Measurements from ENCODE around the gene ZNRF1.

Gene ZNRF1

GRCh38 chr16:75038036-75038858 lies 39.4 kb downstream of the ZNRF1 start:
- no peak overlapping the region for H3K9ac ChIP-seq (ENCODE audit: insufficient read length)
- no peak for DNase-seq (ENCODE audit: low read depth, low spot score)
- no peaks in the 10 kb centered on the region; the same call in 1 of the 2 replicates for H3K36me3 ChIP-seq (ENCODE audit: insufficient read depth, low read length)

GRCh38 chr16:75039941-75040340 lies 41.1 kb downstream of the ZNRF1 start:
- no peak overlapping the region for H3K9ac ChIP-seq (ENCODE audit: insufficient read length)
- H3K27ac ChIP-seq: no peak overlapping the region
- no peaks in the 10 kb centered on the region for H3K9me3 ChIP-seq (ENCODE audit: low read depth, low read length)
- H3K4me3 ChIP-seq: no peak overlapping the region
- H3K36me3 ChIP-seq (ENCODE audit: insufficient read depth, low read length): no peaks in the 10 kb centered on the region; the same call in 1 of the 2 replicates
- DNase-seq (ENCODE audit: low read depth, low spot score): no peak
- TF ChIP-seq EZH2 (IDR thresholded peaks at IDR 0.05) (no peak), POLR2AphosphoS5 (IDR thresholded peaks at IDR 0.05; ENCODE audit: borderline replicate concordance, low read depth, low read length) (no peak), FOXP2 (optimal IDR thresholded peaks at IDR 0.05; ENCODE audit: control extremely low read depth, extremely low read length, insufficient read depth) (no peak)

More at GRCh38 chr16:75038036-75038858, 39.4 kb downstream of the ZNRF1 start:
- TF ChIP-seq FOXP2 (optimal IDR thresholded peaks at IDR 0.05; ENCODE audit: control extremely low read depth, extremely low read length, insufficient read depth) (no peak), POLR2AphosphoS5 (IDR thresholded peaks at IDR 0.05; ENCODE audit: borderline replicate concordance, low read depth, low read length) (no peak), EZH2 (IDR thresholded peaks at IDR 0.05) (no peak)
- H3K27ac ChIP-seq: no peak overlapping the region
- H3K4me3 ChIP-seq: no peak overlapping the region
- H3K9me3 ChIP-seq (ENCODE audit: low read depth, low read length): no peaks in the 10 kb centered on the region

- Histone ChIP-seq H3K27ac (no peak overlapping the region; the same call in 1 of the 2 replicates), H3K9ac (ENCODE audit: insufficient read length) (no peak overlapping the region), H3K36me3 (ENCODE audit: insufficient read depth, low read length) (no peaks in the 10 kb centered on the region; the same call in 1 of the 2 replicates), H3K9me3 (ENCODE audit: low read depth, low read length) (no peaks in the 10 kb centered on the region), H3K4me3 (no peak overlapping the region)
- TF ChIP-seq FOXP2 (optimal IDR thresholded peaks at IDR 0.05; ENCODE audit: control extremely low read depth, extremely low read length, insufficient read depth): no peak
- no peak for TF ChIP-seq POLR2AphosphoS5 (IDR thresholded peaks at IDR 0.05; ENCODE audit: borderline replicate concordance, low read depth, low read length)
- no peak for TF ChIP-seq EZH2 (IDR thresholded peaks at IDR 0.05)
- DNase-seq (ENCODE audit: low read depth, low spot score): no peak
Observed at GRCh38 chr16:75042426-75043174, 43.8 kb downstream of the ZNRF1 start.

- H3K36me3 ChIP-seq (ENCODE audit: insufficient read depth, low read length): no peaks in the 10 kb centered on the region
- H3K27ac ChIP-seq: no peak overlapping the region; the same call in 1 of the 2 replicates
- no peak overlapping the region for H3K9ac ChIP-seq (ENCODE audit: insufficient read length)
- no peak overlapping the region for H3K4me3 ChIP-seq
- H3K9me3 ChIP-seq (ENCODE audit: low read depth, low read length): no peaks in the 10 kb centered on the region
- TF ChIP-seq FOXP2 (optimal IDR thresholded peaks at IDR 0.05; ENCODE audit: control extremely low read depth, extremely low read length, insufficient read depth) (no peak), POLR2AphosphoS5 (IDR thresholded peaks at IDR 0.05; ENCODE audit: borderline replicate concordance, low read depth, low read length) (no peak), EZH2 (IDR thresholded peaks at IDR 0.05) (no peak)
- DNase-seq (ENCODE audit: low read depth, low spot score): no peak
Observed at GRCh38 chr16:75043175-75043895, 44.5 kb downstream of the ZNRF1 start.

- no peaks in the 10 kb centered on the region for H3K9me3 ChIP-seq (ENCODE audit: low read depth, low read length)
- H3K9ac ChIP-seq (ENCODE audit: insufficient read length): no peak overlapping the region
- no peaks in the 10 kb centered on the region for H3K36me3 ChIP-seq (ENCODE audit: insufficient read depth, low read length)
- H3K4me3 ChIP-seq: no peak overlapping the region
- DNase-seq (ENCODE audit: low read depth, low spot score): no peak
- H3K27ac ChIP-seq: no peak overlapping the region
- TF ChIP-seq POLR2AphosphoS5 (IDR thresholded peaks at IDR 0.05; ENCODE audit: borderline replicate concordance, low read depth, low read length): no peak
- no peak for TF ChIP-seq EZH2 (IDR thresholded peaks at IDR 0.05)
- TF ChIP-seq FOXP2 (optimal IDR thresholded peaks at IDR 0.05; ENCODE audit: control extremely low read depth, extremely low read length, insufficient read depth): no peak
Observed at GRCh38 chr16:75044800-75045361, 46.1 kb downstream of the ZNRF1 start.

GRCh38 chr16:75045424-75045823 lies 46.6 kb downstream of the ZNRF1 start:
- no peak for DNase-seq (ENCODE audit: low read depth, low spot score)
- Histone ChIP-seq H3K4me3 (no peak overlapping the region), H3K36me3 (ENCODE audit: insufficient read depth, low read length) (no peaks in the 10 kb centered on the region), H3K27ac (no peak overlapping the region), H3K9ac (ENCODE audit: insufficient read length) (no peak overlapping the region), H3K9me3 (ENCODE audit: low read depth, low read length) (no peaks in the 10 kb centered on the region)
- TF ChIP-seq FOXP2 (optimal IDR thresholded peaks at IDR 0.05; ENCODE audit: control extremely low read depth, extremely low read length, insufficient read depth) (no peak), EZH2 (IDR thresholded peaks at IDR 0.05) (no peak), POLR2AphosphoS5 (IDR thresholded peaks at IDR 0.05; ENCODE audit: borderline replicate concordance, low read depth, low read length) (no peak)

- no peak overlapping the region for H3K4me3 ChIP-seq
- DNase-seq (ENCODE audit: low read depth, low spot score): no peak
- TF ChIP-seq FOXP2 (optimal IDR thresholded peaks at IDR 0.05; ENCODE audit: control extremely low read depth, extremely low read length, insufficient read depth) (no peak), POLR2AphosphoS5 (IDR thresholded peaks at IDR 0.05; ENCODE audit: borderline replicate concordance, low read depth, low read length) (no peak), EZH2 (IDR thresholded peaks at IDR 0.05) (no peak)
- H3K9me3 ChIP-seq (ENCODE audit: low read depth, low read length): no peaks in the 10 kb centered on the region
- no peak overlapping the region for H3K27ac ChIP-seq
- no peaks in the 10 kb centered on the region for H3K36me3 ChIP-seq (ENCODE audit: insufficient read depth, low read length)
- H3K9ac ChIP-seq (ENCODE audit: insufficient read length): no peak overlapping the region
Observed at GRCh38 chr16:75048054-75048453, 49.2 kb downstream of the ZNRF1 start.
